22Rv1 (cell line): ENCODE results near the gene PMPCA.

Source experiments
- CTCF ChIP-seq: fragments of 450-650 bp; IDR thresholded peaks from 2 replicates; pipeline ENCODE4 v1.5.1; 2017; ENCODE audit warnings: mild to moderate bottlenecking
- ZFX ChIP-seq: fragments of 450-650 bp; IDR thresholded peaks from 2 replicates; pipeline ENCODE4 v1.6.1; 2017; ENCODE audit warnings: antibody characterized with exemption, borderline replicate concordance

GRCh38 chr9:136411378-136411777 is 920 bp downstream of the PMPCA start:
- TF ChIP-seq CTCF = no peak
- no peak for TF ChIP-seq ZFX
